T47D (cell line): Measurements from ENCODE around the gene TET2.

Experiments
- DNase-seq, 2 experiments: peaks; one replicate each; pipeline versions ENCODE4 v3.0.0 to v3.0.0-alpha.2; 2011 to 2012; ENCODE audit warnings: low read depth in 1 of 2, low spot score in 1 of 2
- JUND ChIP-seq: IDR thresholded peaks from 2 replicates; pipeline ENCODE4 v1.6.1; 2012; ENCODE audit warnings: low read depth
- in situ Hi-C: cut with HindIII; loops from 2 replicates; pipeline ENCODE4 v1.10.0; 2016; ENCODE audit warnings: low sequenced_read_pairs, low pct_unique_long_range_greater_than_20kb

The TET2 gene

GRCh38 chr4:105194328-105195231 lies 47.9 kb downstream of the TET2 start:
- no peak for DNase-seq
- TF ChIP-seq JUND: no peak
- in situ Hi-C loops: no loop called here

- in situ Hi-C loops: no loop called here
- no peak for DNase-seq
- no peak for TF ChIP-seq JUND
Observed at GRCh38 chr4:105196523-105197145, 50.0 kb downstream of the TET2 start.

GRCh38 chr4:105197777-105198176 lies 51.1 kb downstream of the TET2 start:
- TF ChIP-seq JUND: no peak
- in situ Hi-C loops: no loop called here
- no peak for DNase-seq

GRCh38 chr4:105198541-105198940 lies 51.9 kb downstream of the TET2 start:
- TF ChIP-seq JUND: no peak
- in situ Hi-C loops: no loop called here
- no peak for DNase-seq

GRCh38 chr4:105206214-105206613 lies 59.5 kb downstream of the TET2 start:
- DNase-seq: no peak
- in situ Hi-C loops: no loop called here
- no peak for TF ChIP-seq JUND

- in situ Hi-C loops: no loop called here
- no peak for TF ChIP-seq JUND
- DNase-seq: peak in 1 of 2 experiments; percentile 16
Observed at GRCh38 chr4:105207386-105207785, 60.7 kb downstream of the TET2 start.

- no peak for TF ChIP-seq JUND
- in situ Hi-C loops: no loop called here
Observed at GRCh38 chr4:105208561-105208960, 61.9 kb downstream of the TET2 start.

GRCh38 chr4:105210916-105211315 lies 64.2 kb downstream of the TET2 start:
- in situ Hi-C loops: no loop called here

More at GRCh38 chr4:105208561-105208960, 61.9 kb downstream of the TET2 start:
- no peak for DNase-seq

GRCh38 chr4:105215609-105216313 lies 69.1 kb downstream of the TET2 start:
- in situ Hi-C loops: no loop called here
- no peak for DNase-seq
- no peak for TF ChIP-seq JUND

More at GRCh38 chr4:105210916-105211315, 64.2 kb downstream of the TET2 start:
- DNase-seq: no peak
- TF ChIP-seq JUND: no peak

GRCh38 chr4:105225500-105225899 lies 78.8 kb downstream of the TET2 start:
- DNase-seq: no peak
- in situ Hi-C loops: no loop called here
- TF ChIP-seq JUND: no peak

GRCh38 chr4:105227054-105227453 lies 80.4 kb downstream of the TET2 start:
- TF ChIP-seq JUND: no peak
- DNase-seq: no peak
- in situ Hi-C loops: no loop called here

- in situ Hi-C loops: no loop called here
- no peak for TF ChIP-seq JUND
- no peak for DNase-seq
Observed at GRCh38 chr4:105230287-105230686, 83.6 kb downstream of the TET2 start.

GRCh38 chr4:105232374-105232773 lies 85.7 kb downstream of the TET2 start:
- TF ChIP-seq JUND: no peak
- in situ Hi-C loops: no loop called here
- no peak for DNase-seq
